ENCODE results near the gene TMEM222.
A peak's percentile ranks its signal among the peaks of the same experiment; 100 is the strongest.

Gene TMEM222

DNA sequence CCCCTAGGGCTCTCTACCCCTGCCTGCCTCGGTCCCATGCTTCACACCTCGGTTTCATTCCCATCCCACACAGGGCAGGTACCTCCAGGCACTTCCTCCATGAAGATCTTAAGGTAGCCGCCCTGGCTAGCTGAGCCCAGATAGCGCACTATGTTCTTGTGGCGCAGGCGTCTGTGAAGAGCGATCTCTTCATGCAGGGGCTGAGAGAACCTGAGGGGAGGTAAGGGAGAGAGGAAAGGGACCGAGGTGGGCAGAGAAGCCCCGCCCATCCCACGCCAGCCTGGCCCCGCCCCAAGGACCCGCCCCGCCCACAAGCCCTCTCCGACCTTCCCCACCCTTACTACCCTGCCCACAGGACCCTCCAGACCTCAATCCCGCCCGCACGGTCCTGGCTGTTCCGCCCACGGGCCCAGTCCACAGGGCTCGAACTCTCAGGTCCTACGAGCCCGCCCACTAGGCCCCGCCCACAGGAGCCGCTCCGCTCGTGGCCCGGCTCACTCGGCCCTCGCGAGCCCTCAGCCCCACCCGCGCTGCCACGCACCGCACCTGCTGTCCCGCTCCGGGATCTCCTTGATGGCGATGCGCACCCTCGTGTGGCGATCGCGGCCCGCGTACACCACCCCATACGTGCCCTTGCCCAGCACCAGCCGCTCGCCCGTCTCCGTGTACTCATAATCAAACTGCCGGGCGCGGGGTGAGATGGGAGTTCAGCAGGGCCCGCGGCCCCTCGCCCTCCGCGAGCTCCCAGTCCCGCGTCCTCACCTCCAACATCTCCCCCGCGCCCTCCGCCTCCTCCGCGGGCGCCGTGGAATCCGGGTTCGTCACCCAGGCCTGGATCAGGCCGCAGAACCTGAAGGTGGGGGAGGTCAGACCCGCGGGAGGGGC lies 38.4 kb downstream of the TMEM222 start:
- no peak for DNase-seq

DNA sequence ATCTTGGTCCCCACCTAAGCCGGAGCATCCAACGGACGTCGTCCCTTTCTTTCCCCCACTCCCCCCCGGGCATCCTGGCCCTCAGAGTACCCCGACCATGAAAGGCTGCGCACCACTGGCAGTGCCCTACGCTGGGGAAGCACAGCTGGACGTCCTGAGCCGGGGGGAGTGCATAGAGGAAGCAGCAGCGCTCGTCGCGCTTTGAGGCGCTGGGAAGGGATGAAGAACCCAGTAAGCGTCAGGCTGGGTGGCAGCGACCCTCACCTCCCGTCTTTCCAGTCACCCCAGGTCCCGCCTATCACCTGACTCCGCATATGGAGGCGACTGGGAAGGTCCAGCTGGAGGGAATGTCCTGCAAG lies 39.1 kb downstream of the TMEM222 start:
- DNase-seq, result no peak

DNA sequence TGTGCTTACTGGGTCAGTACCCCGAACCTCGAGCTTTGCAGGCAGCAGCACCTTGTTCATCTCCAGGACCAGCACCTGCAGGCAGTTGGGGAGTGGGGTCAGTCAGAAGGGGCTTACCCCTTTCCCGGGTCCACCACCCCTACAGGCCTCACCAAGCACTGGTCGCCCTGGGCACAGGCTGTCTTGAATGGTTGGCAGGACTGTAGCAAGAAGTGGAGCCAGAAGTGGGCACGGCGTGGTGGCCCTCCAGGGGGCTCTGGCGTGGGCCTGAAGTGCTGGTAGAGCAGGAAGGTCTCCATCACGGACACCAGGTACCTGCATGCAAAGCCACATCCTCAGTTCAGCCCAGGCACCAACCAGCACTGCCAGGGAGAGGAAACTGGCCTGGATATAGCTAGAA lies 39.6 kb downstream of the TMEM222 start:
- no peak for DNase-seq

DNA sequence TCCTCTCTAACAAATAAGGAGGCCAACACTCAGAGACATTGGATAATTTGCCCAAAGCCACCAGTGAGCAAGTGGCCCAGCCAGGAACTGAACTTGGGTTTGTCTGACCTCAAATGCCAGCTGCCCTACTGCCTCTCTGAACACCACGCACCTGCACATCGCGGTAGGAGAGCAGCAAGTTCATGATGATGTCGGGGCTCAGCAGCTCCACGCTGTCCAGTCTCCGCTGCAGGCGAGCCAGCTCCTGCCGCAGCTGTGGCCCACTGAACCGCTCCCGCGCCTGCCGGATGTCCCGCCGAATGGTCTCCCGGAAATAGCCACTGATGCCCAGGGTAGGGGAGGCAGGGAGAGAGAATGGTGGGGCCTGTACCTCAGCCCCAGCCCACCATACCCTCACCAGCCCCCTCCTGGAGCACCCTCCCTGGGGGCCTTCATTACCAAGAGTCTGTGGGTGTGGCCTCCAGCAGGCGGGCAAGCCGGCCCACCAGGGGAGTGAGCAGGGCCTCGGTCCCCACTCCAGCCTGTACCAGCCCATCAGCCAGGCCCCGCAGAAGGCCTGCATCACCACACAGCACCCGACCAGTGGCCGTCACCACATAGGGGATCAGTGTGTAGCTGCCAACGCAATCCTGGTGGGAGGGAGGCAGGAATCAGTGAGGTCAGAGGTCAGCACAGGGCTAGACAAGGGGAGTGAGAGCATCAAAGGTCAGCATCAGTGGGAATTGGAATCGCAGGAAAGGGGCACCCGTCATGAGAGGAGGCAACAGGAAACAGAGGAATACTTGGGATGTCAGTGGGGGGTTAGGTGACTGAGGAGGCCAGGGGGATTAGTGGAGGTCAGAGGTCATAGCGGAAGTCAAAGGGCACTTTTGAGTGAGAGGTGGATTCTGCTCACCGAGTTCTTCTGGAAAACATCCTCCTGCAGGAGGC lies 42.1 kb downstream of the TMEM222 start:
- no peak for DNase-seq

DNA sequence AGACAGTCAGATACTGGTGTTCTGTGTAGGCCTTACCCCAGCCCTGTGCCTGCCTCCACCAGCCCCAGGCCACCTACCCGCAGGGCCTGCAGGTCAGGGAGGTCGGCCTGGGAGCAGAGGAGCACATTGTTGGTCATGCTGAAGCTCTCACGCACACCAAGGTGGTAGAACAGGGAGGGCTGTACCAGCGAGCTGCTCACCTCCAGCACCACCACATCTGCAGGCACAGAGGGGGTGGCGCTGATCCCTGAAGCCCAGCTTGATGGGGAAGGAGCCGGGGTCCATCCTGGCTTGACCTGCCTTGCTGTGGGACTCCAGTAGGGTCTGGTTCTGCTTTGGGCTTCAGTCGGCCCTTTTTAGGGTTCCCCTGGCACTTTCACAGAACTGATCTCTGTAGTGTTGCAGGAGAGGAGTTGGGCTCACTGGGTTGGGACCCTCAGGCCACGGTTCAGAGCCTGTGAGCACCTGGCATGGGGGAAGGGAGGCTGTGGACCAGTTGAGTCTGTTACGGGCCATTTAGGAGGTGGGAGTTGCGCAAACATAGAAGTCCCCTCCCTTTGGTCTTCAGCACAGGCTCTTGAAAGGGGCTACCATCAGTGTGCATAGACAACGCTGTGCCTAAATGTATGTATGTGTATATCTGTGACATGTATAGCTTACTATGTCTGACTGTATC lies 42.9 kb downstream of the TMEM222 start:
- DNase-seq, result no peak

DNA sequence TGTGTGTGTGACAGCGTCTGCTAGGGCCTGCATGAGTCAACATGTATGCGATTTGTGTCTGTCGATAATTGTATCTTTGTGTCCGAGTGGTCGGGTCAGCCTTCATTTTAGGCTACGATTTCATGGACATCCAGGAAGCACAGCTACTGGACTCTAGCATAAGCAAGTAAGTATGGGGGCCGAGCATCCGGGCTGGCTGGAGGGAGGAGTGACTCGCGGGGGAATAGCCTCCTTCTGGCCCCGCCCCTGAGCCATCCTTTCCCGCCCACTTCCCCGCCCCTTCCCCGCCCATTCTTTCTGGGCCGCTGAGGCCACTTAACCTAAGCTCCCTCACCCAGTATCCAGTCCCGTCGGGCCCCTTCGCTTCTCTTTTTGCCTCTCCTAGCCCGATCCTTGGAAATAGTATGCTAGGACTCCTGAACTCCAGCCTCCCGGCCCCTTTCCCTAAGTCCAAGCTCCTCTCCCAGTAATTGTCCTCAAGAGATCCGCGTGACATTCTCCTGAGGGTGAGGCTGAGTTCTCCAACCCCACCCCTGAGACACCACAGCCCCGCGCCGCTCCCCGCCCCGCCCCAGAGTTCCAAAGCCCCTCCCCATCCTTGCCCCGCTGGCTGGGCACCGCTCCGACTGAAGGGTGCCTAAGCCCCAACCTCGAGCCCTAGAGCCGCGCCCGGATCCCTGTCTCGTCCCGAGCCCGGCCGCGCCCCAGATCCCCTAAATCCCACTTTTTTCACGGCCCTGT lies 43.6 kb downstream of the TMEM222 start:
- peak; percentile 82 for DNase-seq

DNA sequence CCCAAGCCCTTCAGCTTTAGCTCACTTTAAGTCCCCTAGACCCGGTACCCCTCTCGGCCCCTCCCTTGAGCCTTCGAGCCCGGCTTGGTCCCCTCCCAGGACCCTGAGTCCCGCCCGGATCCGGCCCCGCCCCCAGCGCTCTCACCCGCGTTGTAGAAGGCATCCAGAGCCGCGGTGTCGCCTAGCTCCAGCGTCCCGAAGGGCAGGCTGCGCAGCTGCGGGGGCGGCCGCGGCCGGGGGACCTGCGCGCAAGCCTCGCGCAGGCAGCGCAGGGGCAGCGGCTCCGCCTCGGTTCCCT lies 44.1 kb downstream of the TMEM222 start:
- peak; percentile 64 for DNase-seq

DNA sequence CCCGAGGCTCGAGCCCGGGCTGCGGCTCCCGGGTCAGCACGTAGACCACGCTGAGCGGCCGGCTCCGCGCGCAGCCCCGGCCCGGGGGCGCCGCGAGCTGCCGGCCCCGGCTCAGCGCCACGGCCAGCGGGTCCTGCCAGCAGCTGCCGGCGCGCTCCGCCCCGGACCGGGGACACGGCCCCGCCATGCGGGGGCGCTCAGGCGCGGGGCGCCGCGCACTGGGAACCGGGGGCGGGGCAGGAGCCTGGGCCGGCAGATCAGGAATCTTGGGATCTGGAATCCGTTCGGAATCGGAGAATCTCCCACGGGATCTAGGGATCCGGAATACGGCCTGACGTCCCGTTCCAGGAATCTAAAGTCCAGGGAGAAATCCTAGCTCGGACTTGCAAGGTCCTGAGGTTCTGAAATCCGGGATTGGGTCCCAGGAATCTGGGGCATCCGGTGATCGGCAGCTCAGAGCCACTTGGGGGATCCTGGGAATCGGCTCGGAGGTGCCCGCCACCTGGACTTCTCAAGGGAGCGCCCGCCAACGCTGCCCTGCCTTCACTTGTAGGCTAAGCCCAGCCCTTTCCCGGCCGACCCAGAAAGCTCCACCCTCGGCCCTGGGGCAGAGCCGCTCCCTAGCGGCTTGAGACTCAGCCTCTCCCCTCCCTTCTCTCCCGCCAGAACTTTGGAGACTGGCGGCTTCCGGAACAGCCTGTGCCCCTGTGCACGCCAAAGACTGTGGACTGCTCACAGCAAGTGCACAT lies 44.6 kb downstream of the TMEM222 start, which contains the start of gene MAP3K6:
TSS of gene MAP3K6 (minus strand) at position 551 of the 749 bp plus-strand sequence. CDS start at position 187, 364 bp downstream.
- peak; percentile 81 for DNase-seq

DNA sequence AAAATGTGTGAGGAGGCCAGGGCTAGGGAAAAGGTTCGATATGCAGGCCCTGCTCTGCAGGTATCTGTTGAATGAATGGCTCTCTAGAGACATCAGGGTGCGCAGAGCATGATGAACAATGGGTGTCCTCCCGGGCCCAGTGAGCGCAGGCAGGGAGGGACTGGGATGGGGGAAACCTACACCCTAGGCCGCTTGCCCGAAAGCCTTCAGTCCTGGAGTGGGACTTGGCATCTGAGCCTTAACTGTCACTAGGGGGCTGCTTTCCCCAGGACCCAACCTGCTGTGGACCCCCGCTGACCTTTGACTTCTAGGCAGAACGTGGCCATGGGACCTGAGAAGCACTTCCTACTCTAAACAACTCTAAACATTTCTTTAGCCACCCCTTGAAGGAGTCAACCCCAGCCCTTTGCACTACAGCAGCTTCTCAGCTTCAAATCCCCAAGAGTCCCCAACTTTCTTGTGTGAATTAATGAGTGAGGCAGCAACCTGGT lies 45.2 kb downstream of the TMEM222 start:
- no peak for DNase-seq

DNA sequence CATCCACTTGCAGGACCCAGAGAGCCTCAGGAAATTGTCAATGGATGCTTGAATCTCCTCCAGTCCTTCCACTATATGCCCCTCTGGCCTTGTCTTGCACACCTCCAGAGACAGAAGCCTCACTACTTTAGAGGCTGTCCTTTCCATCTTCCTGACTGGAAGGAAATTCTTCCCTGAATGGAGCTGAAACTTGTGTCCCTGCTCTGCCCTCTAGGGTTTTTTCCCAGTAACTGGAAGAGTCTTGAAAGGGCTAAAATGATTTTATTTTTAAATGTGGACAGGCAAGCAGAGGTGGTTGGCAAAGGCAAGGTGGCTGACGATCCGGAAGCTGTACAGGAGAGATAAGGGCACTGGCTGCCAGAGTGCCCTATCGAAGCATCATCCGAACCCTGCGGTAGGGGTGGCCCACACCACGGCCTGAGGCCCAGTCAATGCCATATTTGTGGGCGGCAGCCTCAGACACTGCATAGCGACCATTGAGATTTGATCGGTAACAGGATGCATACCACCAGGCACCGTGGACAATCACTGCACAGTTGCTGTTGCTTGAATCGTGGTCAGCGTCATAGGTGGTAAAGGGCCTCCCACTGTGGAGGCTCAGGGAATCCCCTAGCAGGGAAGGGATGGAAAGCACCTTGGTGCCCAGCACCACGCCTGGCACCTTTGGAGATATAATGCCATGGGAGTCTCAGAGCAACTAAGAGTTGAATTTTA lies 47.1 kb downstream of the TMEM222 start:
- peak; percentile 91 for DNase-seq

DNA sequence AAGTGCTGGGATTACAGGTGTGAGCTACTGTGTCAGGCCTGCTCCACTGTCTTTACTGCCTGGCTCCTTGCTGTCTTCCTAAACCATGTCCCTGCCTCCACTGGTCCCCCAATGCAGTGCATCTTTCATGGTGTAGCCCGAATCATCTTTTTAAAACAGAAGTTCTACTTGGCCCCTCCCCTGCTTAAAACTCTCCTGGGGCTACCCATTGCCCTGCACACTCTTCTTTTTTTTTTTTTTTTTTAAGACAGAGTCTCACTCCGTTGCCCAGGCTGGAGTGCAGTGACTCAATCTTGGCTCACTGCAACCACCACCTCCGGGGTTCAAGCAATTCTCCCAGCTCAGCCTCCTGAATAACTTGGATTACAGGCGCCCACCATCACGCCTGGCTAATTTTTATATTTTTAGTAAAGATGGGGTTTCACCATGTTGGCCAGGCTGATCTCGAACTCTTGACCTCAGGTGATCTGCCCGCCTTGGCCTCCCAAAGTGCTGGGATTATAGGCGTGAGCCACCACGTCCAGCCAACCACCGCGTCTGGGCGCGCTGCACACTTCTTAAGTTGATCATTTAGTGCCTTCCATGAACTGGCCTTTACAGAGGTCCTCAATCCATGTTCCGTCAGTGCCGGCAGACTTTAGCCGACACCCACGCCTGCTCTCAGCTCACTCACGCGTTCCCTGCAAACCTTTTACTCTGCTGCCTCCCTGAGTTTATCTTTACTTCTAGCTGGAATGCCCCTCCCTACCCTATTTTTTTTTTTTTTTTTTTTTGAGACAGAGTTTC lies 50.3 kb downstream of the TMEM222 start:
- peak; percentile 25 for DNase-seq

DNA sequence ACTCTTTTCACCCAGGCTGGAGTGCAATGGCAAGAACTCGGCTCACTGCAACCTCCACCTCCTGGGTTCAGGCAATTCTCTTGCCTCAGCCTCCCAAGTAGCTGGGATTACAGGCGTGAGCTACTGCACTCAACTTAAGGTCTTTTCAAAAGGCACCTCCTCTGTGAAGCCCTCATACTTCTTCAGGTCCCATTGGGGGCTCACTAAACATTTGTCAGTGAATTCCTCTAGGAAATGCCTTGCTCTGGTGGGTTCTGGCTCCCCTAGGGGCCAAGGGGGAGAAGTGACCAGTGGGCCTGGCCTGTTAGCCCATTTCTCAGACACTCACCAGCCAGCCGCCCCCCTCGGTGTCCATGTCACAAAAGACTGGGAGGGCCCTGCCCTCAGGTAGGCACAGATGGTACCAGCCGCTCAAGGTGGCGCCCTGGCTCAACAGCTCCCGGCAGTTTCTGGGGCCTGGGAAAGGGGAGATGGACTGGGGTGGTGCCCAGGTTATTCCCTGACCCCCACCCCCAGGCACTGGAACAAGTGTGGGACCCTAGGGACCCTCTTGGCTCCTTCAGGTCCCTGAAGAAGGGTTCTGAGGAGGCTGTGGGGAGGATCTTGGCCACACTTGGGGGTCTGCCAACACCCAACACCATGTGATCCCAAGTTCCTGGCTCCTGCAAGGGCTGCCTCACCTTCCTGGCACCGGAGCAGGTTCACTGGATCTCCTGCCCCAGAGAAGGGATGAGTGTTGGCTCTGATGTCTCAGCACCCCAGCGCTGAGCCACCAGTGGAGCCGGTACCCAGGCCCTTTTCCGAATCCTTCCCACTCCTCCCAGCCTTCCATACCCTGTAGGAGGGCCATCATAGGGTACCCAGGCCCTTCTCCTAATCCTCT lies 51.1 kb downstream of the TMEM222 start:
- peak; percentile 21 for DNase-seq

DNA sequence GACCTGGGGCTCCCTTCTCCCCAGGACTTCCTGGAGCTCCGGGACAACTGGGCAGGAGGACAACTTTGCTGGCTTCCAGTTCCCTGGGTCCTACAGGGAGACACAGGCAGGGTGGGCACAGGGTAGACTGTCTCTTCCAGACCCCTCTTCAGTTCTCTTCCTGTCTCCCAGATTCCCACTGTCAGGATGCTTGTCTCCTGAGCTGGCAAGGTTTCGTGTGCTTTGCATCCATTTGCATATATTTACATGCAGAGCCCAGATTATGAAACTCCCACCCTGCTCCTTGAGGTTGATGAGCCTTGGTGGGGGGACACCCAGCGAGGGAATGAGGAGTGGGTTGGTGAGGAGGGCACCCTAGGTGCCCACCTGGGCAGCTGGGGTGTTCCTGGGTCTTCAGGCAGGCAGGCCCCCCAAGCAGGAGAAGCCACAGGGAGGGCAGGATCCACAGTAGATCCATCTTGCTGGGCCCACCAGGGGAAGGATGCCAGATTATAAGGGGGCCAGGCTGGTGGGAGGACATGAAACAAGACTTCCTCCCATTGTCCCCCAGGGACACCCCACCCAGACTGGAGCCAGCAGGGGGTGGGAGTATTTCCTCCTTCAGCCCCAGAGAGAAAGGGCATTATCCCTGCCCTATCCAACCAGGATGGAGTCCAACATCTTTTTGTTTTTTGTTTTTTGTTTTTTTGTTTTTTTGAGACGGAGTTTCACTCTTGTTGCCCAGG lies 52.6 kb downstream of the TMEM222 start, which contains the start of gene FCN3:
TSS of gene FCN3 (minus strand) at position 463 of the 725 bp plus-strand sequence. CDS start at position 457, 6 bp downstream.
- no peak for DNase-seq

DNA sequence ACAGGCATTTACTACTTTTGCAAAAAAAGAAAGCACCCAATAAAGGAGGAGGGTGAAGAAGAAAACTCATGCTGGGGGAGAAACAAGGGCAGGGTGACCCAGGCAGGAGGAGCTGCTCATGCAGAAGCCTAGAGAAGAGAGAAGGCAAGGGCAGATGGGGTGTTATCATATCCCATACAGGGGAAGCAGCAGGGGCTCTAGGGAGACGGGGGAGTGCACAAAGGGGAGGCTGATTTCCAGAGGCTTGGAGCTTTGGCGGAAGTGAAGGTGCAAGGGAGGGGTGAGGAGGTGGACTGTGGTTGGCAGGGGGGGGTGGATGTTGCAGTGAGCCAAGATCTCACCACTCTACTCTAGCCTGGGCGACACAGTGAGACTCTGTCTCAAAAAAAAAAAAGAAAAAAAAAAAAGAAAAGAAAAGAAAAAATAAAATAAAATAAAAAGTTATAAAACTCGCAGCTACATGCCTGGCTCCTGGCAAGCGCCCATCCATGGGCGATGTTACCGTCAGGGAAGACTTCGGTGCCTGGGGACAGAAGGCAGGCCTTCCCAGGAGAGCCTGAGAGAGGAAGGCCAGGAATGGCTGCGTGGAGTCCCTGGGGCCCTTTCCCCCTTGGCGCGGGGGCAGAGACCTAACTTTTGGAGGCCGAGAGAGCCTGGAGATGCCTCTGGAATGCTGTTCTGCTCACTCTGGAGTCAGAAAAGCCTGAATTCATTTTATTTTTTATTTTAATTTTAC lies 56.0 kb downstream of the TMEM222 start:
- no peak for DNase-seq

DNA sequence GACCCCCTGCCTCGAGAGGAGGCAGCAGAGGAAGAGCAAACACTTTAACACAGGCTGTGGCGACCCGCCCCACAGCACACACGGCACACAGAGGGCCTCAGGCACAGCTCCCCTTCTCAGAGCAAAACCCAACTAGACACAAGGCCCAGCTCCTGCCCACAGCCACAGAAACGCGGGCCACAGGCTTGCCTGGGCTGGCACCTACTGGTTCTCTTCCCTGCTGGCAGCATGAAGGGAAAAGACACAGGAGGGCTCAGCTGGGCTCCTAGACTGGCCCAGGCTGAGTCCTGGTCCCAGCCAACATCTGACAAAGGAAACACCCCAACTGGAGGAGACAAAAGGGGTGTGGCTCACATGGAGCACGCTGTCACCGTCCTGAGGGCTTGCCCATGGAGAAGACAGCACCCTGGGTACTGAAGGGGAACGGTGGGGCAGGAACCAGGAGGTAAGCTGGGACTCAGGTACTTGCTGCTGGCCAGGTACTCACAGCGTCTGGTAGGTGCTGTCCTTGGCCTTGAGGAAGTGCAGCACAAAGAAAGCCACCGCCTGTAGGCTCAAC lies 57.7 kb downstream of the TMEM222 start:
- no peak for DNase-seq

DNA sequence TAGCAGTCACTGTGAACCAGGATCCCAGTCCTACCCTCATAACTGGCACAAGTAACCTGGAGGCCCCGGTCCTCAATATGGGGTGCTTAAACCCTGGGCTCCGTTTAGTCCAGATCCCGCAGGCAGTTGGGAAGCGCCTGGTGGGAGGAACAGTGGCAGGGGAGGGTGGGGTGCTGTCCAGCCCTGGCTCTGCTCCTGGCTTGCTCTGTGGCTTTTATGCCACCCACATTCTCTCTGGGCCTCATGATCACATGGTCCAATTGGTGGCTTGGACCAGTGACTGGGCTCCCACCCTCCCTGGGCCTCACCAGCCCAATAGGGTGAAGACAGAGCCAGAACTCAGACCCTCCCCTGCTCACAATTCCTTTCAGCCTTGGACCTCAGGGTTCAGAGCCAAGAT lies 58.3 kb downstream of the TMEM222 start:
- DNase-seq, result no peak

All from hematopoietic multipotent progenitor cell treated with erythropoietin and hydrocortisone succinate and interleukin-3 and kit ligand, for 8 days (in vitro differentiated cells).